HCT116 (cell line): ENCODE data around the gene GPRC5B. TPM values are rescaled to one million over a fixed set of nuclear protein-coding genes. Genes with fewer than 3 reads are reported as not detected.

Experiments
- ATAC-seq: fragments of 200-7000 bp; cut with Tn5 transposase; 2 replicates; pipeline ENCODE4 v1.9.1; 2020; ENCODE audit warnings: mild to moderate bottlenecking, moderate library complexity
- BruUV-seq: library from RNA; stranded (reverse); fragments of 400-500 nt; replicated peaks from 2 replicates; lab custom pipeline; 2021; lab: Mats Ljungman, UMichigan
- CTCF ChIA-PET: fragments of 300-600 bp; sonication (Branson Sonifier 250); formaldehyde crosslinking; loops from one replicate; lab custom pipeline; 2021; ENCODE audit warnings: antibody characterized with exemption; lab: Charles Lee
- POLR2A ChIA-PET: fragments of 300-600, 350-600 bp; sonication (Branson Sonifier 250); formaldehyde crosslinking; loops from one replicate; lab custom pipeline; 2021; ENCODE audit warnings: antibody characterized with exemption; lab: Charles Lee
- RAD21 ChIA-PET, 2 experiments: fragments of 300-600 bp; sonication (Branson Sonifier 250); formaldehyde crosslinking; loops; one replicate each; lab custom pipeline; 2023; ENCODE audit warnings: low total read pairs in 2 of 2; ENCODE audit not compliant: uncharacterized antibody in 2 of 2, unreplicated experiment in 2 of 2, low non-redundant PET in 1 of 2; lab: Charles Lee
- DNase-seq: peaks from one replicate; pipeline ENCODE4 v3.0.0-alpha.2; 2010; ENCODE audit warnings: low read depth, low spot score
- H2AFZ ChIP-seq: fragments of 200-600 bp; shearing (Covaris generic), sonication (generic); 2 replicates; pipeline ENCODE4 v1.6.1; 2017; ENCODE audit warnings: low read depth, mixed run types, mixed read lengths, antibody characterized with exemption, low read length; ENCODE audit not compliant: poor library complexity, severe bottlenecking
- H3K27ac ChIP-seq: 2 replicates; pipeline ENCODE4 v1.5.1; 2012; ENCODE audit warnings: low read depth, low read length
- H3K27me3 ChIP-seq: fragments of 200-600 bp; sonication (generic); 2 replicates; pipeline ENCODE4 v1.6.1; 2016; ENCODE audit warnings: mixed run types, low read length, mixed read lengths; ENCODE audit not compliant: insufficient read depth
- H3K36me3 ChIP-seq, 2 experiments: fragments of 200-500 bp in 1 of 2; fragments of 200-600 bp in 1 of 2; sonication (Bioruptor generic) in 1 of 2; sonication (generic) in 1 of 2; 2 replicates each; pipeline versions ENCODE4 v1.5.1 to v1.6.1; 2014 to 2016; ENCODE audit warnings: low read length in 2 of 2, inconsistent platforms in 1 of 2, mixed read lengths in 1 of 2, mixed run types in 1 of 2; ENCODE audit not compliant: insufficient read depth in 2 of 2, control insufficient read depth in 1 of 2
- H3K4me1 ChIP-seq, 2 experiments: fragments of 200-600 bp in 1 of 2; sonication (generic) in 1 of 2; 2 replicates each; pipeline versions ENCODE4 v1.5.1 to v1.6.1; 2012 to 2017; ENCODE audit warnings: low read length in 2 of 2, inconsistent platforms in 1 of 2, mild to moderate bottlenecking in 1 of 2, mixed read lengths in 1 of 2, mixed run types in 1 of 2, moderate library complexity in 1 of 2; ENCODE audit not compliant: insufficient read depth in 2 of 2, control insufficient read depth in 1 of 2
- H3K4me2 ChIP-seq: fragments of 200-600 bp; sonication (generic); 2 replicates; pipeline ENCODE4 v1.6.1; 2017; ENCODE audit warnings: mixed run types, low read length, mixed read lengths
- H3K4me3 ChIP-seq, 2 experiments: fragments of 200-600 bp in 1 of 2; sonication (generic) in 1 of 2; replicated peaks in 1 of 2; 2 replicates each; pipeline ENCODE4 v1.5.1; 2011 to 2016; ENCODE audit warnings: low read length in 2 of 2, control low read depth in 1 of 2, low read depth in 1 of 2, mild to moderate bottlenecking in 1 of 2, mixed read lengths in 1 of 2, mixed run types in 1 of 2
- H3K79me2 ChIP-seq: fragments of 200-600 bp; sonication (generic); 2 replicates; pipeline ENCODE4 v1.6.1; 2017; ENCODE audit warnings: mild to moderate bottlenecking, mixed run types, low read length, moderate library complexity, mixed read lengths; ENCODE audit not compliant: insufficient read depth
- H3K9ac ChIP-seq: fragments of 200-600 bp; sonication (generic); 2 replicates; pipeline ENCODE4 v1.6.1; 2016; ENCODE audit warnings: low read length, mixed read lengths
- H3K9me2 ChIP-seq: fragments of 200-600 bp; sonication (generic), shearing (Covaris generic); 2 replicates; pipeline ENCODE4 v1.6.1; 2017; ENCODE audit warnings: mixed run types, mild to moderate bottlenecking, moderate library complexity; ENCODE audit not compliant: insufficient read depth
- H3K9me3 ChIP-seq, 2 experiments: fragments of 200-500 bp in 1 of 2; fragments of 200-600 bp in 1 of 2; sonication (Bioruptor generic) in 1 of 2; sonication (generic) in 1 of 2; 2 replicates each; pipeline ENCODE4 v1.6.1; 2014 to 2017; ENCODE audit warnings: low read length in 2 of 2, mixed read lengths in 2 of 2, inconsistent platforms in 1 of 2, low read depth in 1 of 2, mild to moderate bottlenecking in 1 of 2, mixed run types in 1 of 2, moderate library complexity in 1 of 2; ENCODE audit not compliant: control insufficient read depth in 1 of 2, insufficient read depth in 1 of 2
- H4K20me1 ChIP-seq: fragments of 200-600 bp; sonication (generic), shearing (Covaris generic); 2 replicates; pipeline ENCODE4 v1.6.1; 2017; ENCODE audit warnings: mixed run types, mild to moderate bottlenecking, moderate library complexity; ENCODE audit not compliant: insufficient read depth
- CEBPB ChIP-seq: IDR thresholded peaks from 2 replicates; pipeline ENCODE4 v1.6.1; 2012; ENCODE audit warnings: low read depth
- CTCF ChIP-seq, 3 experiments: fragments of 200-600 bp in 1 of 3; sonication (generic) in 1 of 3; IDR thresholded peaks in 2 of 3; conservative IDR thresholded peaks in 1 of 3; 2 replicates each; pipeline ENCODE4 v1.5.1; 2012 to 2017; ENCODE audit warnings: low read depth in 2 of 3, low read length in 2 of 3, antibody characterized with exemption in 1 of 3, borderline replicate concordance in 1 of 3, control low read depth in 1 of 3, mild to moderate bottlenecking in 1 of 3, mixed read lengths in 1 of 3, mixed run types in 1 of 3, moderate library complexity in 1 of 3; ENCODE audit not compliant: insufficient read depth in 1 of 3
- EGR1 ChIP-seq: IDR thresholded peaks from 2 replicates; pipeline ENCODE4 v1.6.1; 2012; ENCODE audit warnings: low read depth
- ELF1 ChIP-seq: IDR thresholded peaks from 2 replicates; pipeline ENCODE4 v1.6.1; 2012; ENCODE audit warnings: low read depth, borderline replicate concordance
- EZH2 ChIP-seq: fragments of 200-600 bp; sonication (generic); IDR thresholded peaks from 2 replicates; pipeline ENCODE4 v1.6.1; 2017; ENCODE audit warnings: antibody characterized with exemption, mixed run types
- EZH2phosphoT487 ChIP-seq: fragments of 200-600 bp; IDR thresholded peaks from 2 replicates; pipeline ENCODE4 v1.6.1; 2018; ENCODE audit warnings: antibody characterized with exemption, borderline replicate concordance
- JUND ChIP-seq: IDR thresholded peaks from 2 replicates; pipeline ENCODE4 v1.6.1; 2012
- POLR2A ChIP-seq: IDR thresholded peaks from 2 replicates; pipeline ENCODE4 v1.7.0; 2011; ENCODE audit warnings: borderline replicate concordance; ENCODE audit not compliant: insufficient read depth, insufficient read length; ENCODE audit errors: extremely low read depth
- SP1 ChIP-seq: IDR thresholded peaks from 2 replicates; pipeline ENCODE4 v1.6.1; 2012; ENCODE audit warnings: low read depth
- YY1 ChIP-seq: IDR thresholded peaks from 2 replicates; pipeline ENCODE4 v1.6.1; 2011; ENCODE audit warnings: low read length, low read depth, moderate library complexity, mild to moderate bottlenecking; ENCODE audit not compliant: insufficient replicate concordance; ENCODE audit errors: extremely low read depth
- ZNF274 ChIP-seq: fragments of 200-500 bp; sonication (Bioruptor generic); IDR thresholded peaks from 2 replicates; pipeline ENCODE4 v1.6.1; 2014; ENCODE audit warnings: mild to moderate bottlenecking, low read depth, low read length, inconsistent platforms
- intact Hi-C: fragments of 100-400 bp; cut with micrococcal nuclease; formaldehyde crosslinking; loops from 2 replicates; pipeline ENCODE4 v1.10.0; 2022
- total RNA-seq: library from RNA; stranded (reverse); gene quantifications from one replicate; pipeline ENCODE4 v1.2.1, GENCODE V29; 2021; ENCODE audit not compliant: unreplicated experiment
- TF ChIP-seq, protein P1 (sequence below): IDR thresholded peaks from 2 replicates; pipeline ENCODE4 v1.6.1; 2011; ENCODE audit warnings: mild to moderate bottlenecking, low read length, moderate library complexity; ENCODE audit not compliant: insufficient replicate concordance; ENCODE audit errors: extremely low read depth

The GPRC5B gene
- total RNA-seq, 1 experiment from 2014 or later = 7.2 TPM

DNA sequence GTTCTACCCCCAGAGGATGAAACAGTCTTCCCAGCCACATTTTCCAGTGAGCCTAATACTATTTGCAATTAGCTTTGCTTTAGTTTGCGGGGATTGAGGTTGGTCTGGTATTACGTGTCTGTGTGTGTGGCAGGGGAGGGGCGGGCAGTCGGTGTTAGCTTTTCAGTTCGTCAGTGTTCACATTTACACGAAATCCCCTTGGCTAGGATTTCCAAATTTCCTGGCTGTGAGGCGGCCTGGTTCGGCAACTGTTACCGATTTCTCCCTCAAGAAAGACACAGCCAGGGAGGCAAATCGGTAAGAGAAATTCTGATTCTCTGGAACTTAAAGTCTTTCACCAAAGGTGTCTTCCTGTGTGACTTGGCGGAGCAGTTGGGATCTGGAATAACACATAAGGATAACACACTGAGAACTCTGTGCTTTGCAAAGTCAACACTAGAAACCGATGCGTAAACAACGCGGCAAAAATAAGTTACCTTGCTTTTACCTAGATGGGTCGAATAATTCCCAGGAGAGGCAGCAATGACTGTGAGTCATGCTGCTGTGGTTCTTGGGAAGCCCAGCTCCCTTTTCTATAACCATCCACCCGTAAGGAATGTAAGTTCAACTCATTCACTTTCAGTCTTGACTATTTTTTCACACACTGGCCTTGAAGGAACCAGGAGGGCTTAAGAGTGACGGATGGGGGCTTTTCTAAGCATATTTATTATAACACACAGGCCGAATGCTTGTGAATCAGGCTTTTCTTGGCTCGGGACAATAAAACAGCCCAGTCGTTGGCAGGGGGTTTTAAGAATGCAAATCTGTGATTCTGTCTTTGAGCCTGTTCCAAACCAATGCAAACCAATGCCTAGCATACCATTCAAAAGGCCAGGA, 24.2 kb downstream of the GPRC5B start:
- no peaks in the 10 kb centered on the region for H3K4me1 ChIP-seq
- no peak overlapping the region for H3K4me2 ChIP-seq
- H3K27me3 ChIP-seq = no peaks in the 10 kb centered on the region
- H3K79me2 ChIP-seq = no peaks in the 10 kb centered on the region
- no peaks in the 10 kb centered on the region for H4K20me1 ChIP-seq
- DNase-seq (no peak), ATAC-seq (no peak)
- ChIA-PET RAD21 (no interaction called here), POLR2A (interaction anchor here (0.5 kb wide), 1 partner anchor 197 kb away, joined by 3 read pairs; no protein-coding TSS in a partner anchor)
- intact Hi-C loops = no loop called here
- H2AFZ ChIP-seq = no peak overlapping the region
- H3K9ac ChIP-seq = no peak overlapping the region
- H3K4me3 ChIP-seq = no peak overlapping the region
- H3K9me3 ChIP-seq = no peaks in the 10 kb centered on the region
- no peak overlapping the region for H3K27ac ChIP-seq
- TF ChIP-seq EZH2 = no peak
- TF ChIP-seq, all 23 proteins: peak for 0
- BruUV-seq = no TSS peak
- H3K36me3 ChIP-seq = no peaks in the 10 kb centered on the region
- no peaks in the 10 kb centered on the region for H3K9me2 ChIP-seq
- CTCF ChIA-PET = no interaction called here

DNA sequence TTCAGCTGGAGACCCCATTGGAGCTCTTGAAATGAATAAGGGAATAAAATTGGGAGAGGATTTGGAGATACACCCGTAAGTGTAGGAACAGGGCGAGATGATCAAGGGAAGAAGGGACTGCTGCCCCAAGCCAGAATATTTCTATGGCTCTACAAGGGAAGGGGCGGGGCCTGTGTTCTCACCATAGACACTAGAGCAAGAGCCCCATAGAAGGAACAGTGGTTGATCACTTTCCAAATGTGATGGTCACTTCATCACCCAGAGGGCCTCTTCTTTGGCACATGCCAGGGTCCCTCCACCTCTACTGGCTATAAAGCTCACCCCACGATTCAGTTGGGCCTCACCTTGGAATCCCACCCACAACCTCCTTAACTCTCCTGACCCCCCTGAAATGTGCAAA, 25.0 kb downstream of the GPRC5B start:
- TF ChIP-seq CEBPB (no peak), SP1 (no peak), EZH2phosphoT487 (no peak), YY1 (no peak), EGR1 (no peak), ELF1 (no peak), EZH2 (no peak), ZNF274 (no peak), JUND (no peak), POLR2A (no peak), CTCF (IDR thresholded peaks at IDR 0.05 in 2 of 3, conservative IDR thresholded peaks at IDR 0.05 in 1 of 3; ENCODE audit: borderline replicate concordance in 1 of 3, insufficient read depth in 1 of 3, low read depth in 2 of 3, low read length in 2 of 3) (no peak)
- TF ChIP-seq, protein P1, sequence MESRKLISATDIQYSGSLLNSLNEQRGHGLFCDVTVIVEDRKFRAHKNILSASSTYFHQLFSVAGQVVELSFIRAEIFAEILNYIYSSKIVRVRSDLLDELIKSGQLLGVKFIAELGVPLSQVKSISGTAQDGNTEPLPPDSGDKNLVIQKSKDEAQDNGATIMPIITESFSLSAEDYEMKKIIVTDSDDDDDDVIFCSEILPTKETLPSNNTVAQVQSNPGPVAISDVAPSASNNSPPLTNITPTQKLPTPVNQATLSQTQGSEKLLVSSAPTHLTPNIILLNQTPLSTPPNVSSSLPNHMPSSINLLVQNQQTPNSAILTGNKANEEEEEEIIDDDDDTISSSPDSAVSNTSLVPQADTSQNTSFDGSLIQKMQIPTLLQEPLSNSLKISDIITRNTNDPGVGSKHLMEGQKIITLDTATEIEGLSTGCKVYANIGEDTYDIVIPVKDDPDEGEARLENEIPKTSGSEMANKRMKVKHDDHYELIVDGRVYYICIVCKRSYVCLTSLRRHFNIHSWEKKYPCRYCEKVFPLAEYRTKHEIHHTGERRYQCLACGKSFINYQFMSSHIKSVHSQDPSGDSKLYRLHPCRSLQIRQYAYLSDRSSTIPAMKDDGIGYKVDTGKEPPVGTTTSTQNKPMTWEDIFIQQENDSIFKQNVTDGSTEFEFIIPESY = no peak
- RAD21 ChIA-PET = no interaction called here

More for the DNA sequence above, 25.0 kb downstream of the GPRC5B start:
- Histone ChIP-seq H3K79me2 (no peaks in the 10 kb centered on the region), H3K9me3 (no peaks in the 10 kb centered on the region), H4K20me1 (no peaks in the 10 kb centered on the region), H3K4me3 (no peak overlapping the region), H3K9ac (no peak overlapping the region), H2AFZ (no peak overlapping the region), H3K27ac (no peak overlapping the region), H3K4me1 (no peaks in the 10 kb centered on the region), H3K36me3 (no peaks in the 10 kb centered on the region), H3K27me3 (no peaks in the 10 kb centered on the region), H3K4me2 (no peak overlapping the region), H3K9me2 (no peaks in the 10 kb centered on the region)
- CTCF ChIA-PET = no interaction called here
- intact Hi-C loops = no loop called here
- ATAC-seq = no peak
- no peak for DNase-seq
- no TSS peak for BruUV-seq
- POLR2A ChIA-PET = interaction anchor here (0.5 kb wide), 1 partner anchor 196 kb away, joined by 3 read pairs; no protein-coding TSS in a partner anchor
